Hematopoietic multipotent progenitor cell (in vitro differentiated cells): Measurements from ENCODE around the gene MMRN2. TPM values are rescaled to one million over a fixed set of nuclear protein-coding genes. Genes with fewer than 3 reads are reported as not detected.
"Not testable (repeated sequence)": the region's sequence is repeated elsewhere in the genome, so short reads cannot be mapped to it uniquely, and the experiment has no call there.

Experiments used
- DNase-seq, 3 donors: peaks; one replicate each; pipeline ENCODE4 v3.0.0-alpha.2; 2011 to 2015; ENCODE audit warnings: low read depth in 2 of 3, low spot score in 2 of 3
- total RNA-seq: library from RNA; depleted of rRNA; stranded (reverse); fragments of >200 nt; gene quantifications from one replicate; pipeline ENCODE4 v1.2.3, GENCODE V29; 2012

MMRN2 gene
- total RNA-seq = 0.27 TPM

- DNase-seq = no peak
Measured at GRCh38 chr10:86957471-86958115, at the start of gene MMRN2. MMRN2 (minus strand) TSS chr10:86957615; CDS start chr10:86957541, 74 bp downstream.

GRCh38 chr10:87007124-87007523, 49.7 kb upstream of the MMRN2 start:
- DNase-seq = not testable (repeated sequence)

- no peak for DNase-seq
Measured at GRCh38 chr10:87000491-87000890, 43.1 kb upstream of the MMRN2 start.

- peak in 1 of 3 donors; percentile 4 for DNase-seq
Measured at GRCh38 chr10:86999802-87000403, 42.5 kb upstream of the MMRN2 start.

GRCh38 chr10:86992929-86993328, 35.5 kb upstream of the MMRN2 start:
- DNase-seq = no peak

GRCh38 chr10:86992456-86992855, 35.0 kb upstream of the MMRN2 start:
- no peak for DNase-seq

GRCh38 chr10:86991362-86991761, 33.9 kb upstream of the MMRN2 start:
- DNase-seq = not testable (repeated sequence)

- no peak for DNase-seq
Measured at GRCh38 chr10:86988520-86988919, 31.1 kb upstream of the MMRN2 start.

GRCh38 chr10:86984498-86984897, 27.1 kb upstream of the MMRN2 start:
- DNase-seq = not testable (repeated sequence)

GRCh38 chr10:86981716-86982115, 24.3 kb upstream of the MMRN2 start:
- DNase-seq = no peak

GRCh38 chr10:86981020-86981419, 23.6 kb upstream of the MMRN2 start:
- DNase-seq = not testable (repeated sequence)

GRCh38 chr10:86979977-86980448, 22.6 kb upstream of the MMRN2 start:
- no peak for DNase-seq

- no peak for DNase-seq
Measured at GRCh38 chr10:86979296-86979818, 21.9 kb upstream of the MMRN2 start.

- not testable (repeated sequence) for DNase-seq
Measured at GRCh38 chr10:86978457-86978856, 21.0 kb upstream of the MMRN2 start.

GRCh38 chr10:86976362-86977056, 19.1 kb upstream of the MMRN2 start:
- no peak for DNase-seq

- no peak for DNase-seq
Measured at GRCh38 chr10:86974484-86974883, 17.1 kb upstream of the MMRN2 start.

- DNase-seq = no peak
Measured at GRCh38 chr10:86972613-86973380, 15.4 kb upstream of the MMRN2 start.

GRCh38 chr10:86971232-86971991, 14.0 kb upstream of the MMRN2 start:
- peak; percentile 87 to 92 (median 88) for DNase-seq

- no peak for DNase-seq
Measured at GRCh38 chr10:86970982-86971231, 13.5 kb upstream of the MMRN2 start.
